ENCODE data around the gene SCAPER. TPM values are rescaled to one million over a fixed set of nuclear protein-coding genes. Genes with fewer than 3 reads are reported as not detected.

SCAPER gene
- total RNA-seq, 1 experiment from 2014 or later: 21.5 TPM

GRCh38 chr15:76546805-76547204, 358.3 kb downstream of the SCAPER start:
- no peak for DNase-seq (ENCODE audit: low spot score)
- Histone ChIP-seq H3K4me3 (ENCODE audit: low read depth, low read length, poor library complexity, severe bottlenecking) (no peak overlapping the region), H3K27ac (ENCODE audit: low read depth, low read length, poor library complexity, severe bottlenecking) (no peak overlapping the region), H3K27me3 (replicated peaks; ENCODE audit: insufficient read depth, low read depth, low read length, poor library complexity) (no peaks in the 10 kb centered on the region), H3K36me3 (ENCODE audit: insufficient read depth, low read length, poor library complexity, severe bottlenecking) (no peaks in the 10 kb centered on the region), H3K4me1 (ENCODE audit: insufficient read depth, low read length, poor library complexity, severe bottlenecking) (no peaks in the 10 kb centered on the region), H3K9me3 (ENCODE audit: low read depth, low read length, poor library complexity, severe bottlenecking) (no peaks in the 10 kb centered on the region)
- ChIA-PET POLR2A (ENCODE audit: low non-redundant PET) (no interaction called here), CTCF (no interaction called here)
- TF ChIP-seq CTCF (conservative IDR thresholded peaks at IDR 0.05; ENCODE audit: low read depth, low read length): no peak
- TF ChIP-seq EZH2 (IDR thresholded peaks at IDR 0.05; ENCODE audit: borderline replicate concordance, low read depth, low read length, poor library complexity, severe bottlenecking): no peak
- intact Hi-C loops (cut with micrococcal nuclease; ENCODE audit: unreplicated experiment): no loop called here
- BruUV-seq (replicated peaks): no TSS peak

- H3K27ac ChIP-seq (ENCODE audit: low read depth, low read length, poor library complexity, severe bottlenecking): no peak overlapping the region
- no peak for TF ChIP-seq CTCF (conservative IDR thresholded peaks at IDR 0.05; ENCODE audit: low read depth, low read length)
- H3K27me3 ChIP-seq (replicated peaks; ENCODE audit: insufficient read depth, low read depth, low read length, poor library complexity): no peaks in the 10 kb centered on the region
- no peak overlapping the region for H3K4me3 ChIP-seq (ENCODE audit: low read depth, low read length, poor library complexity, severe bottlenecking)
- no peaks in the 10 kb centered on the region for H3K9me3 ChIP-seq (ENCODE audit: low read depth, low read length, poor library complexity, severe bottlenecking)
- ChIA-PET POLR2A (ENCODE audit: low non-redundant PET) (no interaction called here), CTCF (no interaction called here)
- DNase-seq (ENCODE audit: low spot score): no peak
- intact Hi-C loops (cut with micrococcal nuclease; ENCODE audit: unreplicated experiment): no loop called here
- no TSS peak for BruUV-seq (replicated peaks)
- no peaks in the 10 kb centered on the region for H3K36me3 ChIP-seq (ENCODE audit: insufficient read depth, low read length, poor library complexity, severe bottlenecking)
- H3K4me1 ChIP-seq (ENCODE audit: insufficient read depth, low read length, poor library complexity, severe bottlenecking): peaks cover 4% of the 10 kb centered on the region
Measured at GRCh38 chr15:76533995-76534394, 371.1 kb downstream of the SCAPER start.

- ChIA-PET CTCF (no interaction called here), POLR2A (ENCODE audit: low non-redundant PET) (no interaction called here)
- Histone ChIP-seq H3K4me3 (ENCODE audit: low read depth, low read length, poor library complexity, severe bottlenecking) (no peak overlapping the region), H3K4me1 (ENCODE audit: insufficient read depth, low read length, poor library complexity, severe bottlenecking) (peaks cover 4% of the 10 kb centered on the region), H3K36me3 (ENCODE audit: insufficient read depth, low read length, poor library complexity, severe bottlenecking) (no peaks in the 10 kb centered on the region), H3K9me3 (ENCODE audit: low read depth, low read length, poor library complexity, severe bottlenecking) (no peaks in the 10 kb centered on the region), H3K27ac (ENCODE audit: low read depth, low read length, poor library complexity, severe bottlenecking) (no peak overlapping the region), H3K27me3 (replicated peaks; ENCODE audit: insufficient read depth, low read depth, low read length, poor library complexity) (no peaks in the 10 kb centered on the region)
- no peak for DNase-seq (ENCODE audit: low spot score)
- TF ChIP-seq CTCF (conservative IDR thresholded peaks at IDR 0.05; ENCODE audit: low read depth, low read length) (no peak), EZH2 (IDR thresholded peaks at IDR 0.05; ENCODE audit: borderline replicate concordance, low read depth, low read length, poor library complexity, severe bottlenecking) (no peak)
- intact Hi-C loops (cut with micrococcal nuclease; ENCODE audit: unreplicated experiment): no loop called here
- BruUV-seq (replicated peaks): no TSS peak
Measured at GRCh38 chr15:76533060-76533820, 371.9 kb downstream of the SCAPER start.
